ENCODE results near the gene TMEM143.

- no peak for TF ChIP-seq EGR1 (IDR thresholded peaks at IDR 0.05)
- no peak for TF ChIP-seq TAF1 (IDR thresholded peaks at IDR 0.05; ENCODE audit: low read depth)
- no peak for TF ChIP-seq CEBPB (IDR thresholded peaks at IDR 0.05)
Observed at GRCh38 chr19:48295458-48295857, 68.3 kb downstream of the TMEM143 start.

All from Ishikawa (cell line).